K562 (cell line): ENCODE results near the gene UNC45B. TPM values are rescaled to one million over a fixed set of nuclear protein-coding genes. Genes with fewer than 3 reads are reported as not detected.
A peak's percentile ranks its signal among the peaks of the same experiment; 100 is the strongest.

Experiments used
- ARID4B ChIP-seq: sonication (generic); formaldehyde crosslinking; IDR thresholded peaks from 2 replicates; pipeline ENCODE4 v1.8.0; 2022; ENCODE audit warnings: mild to moderate bottlenecking, missing genetic modification reagents
- CBX1 ChIP-seq: sonication (generic); IDR thresholded peaks from 2 replicates; pipeline ENCODE4 v1.6.1; 2016; ENCODE audit warnings: antibody characterized with exemption, low read depth, mild to moderate bottlenecking
- DNMT1 ChIP-seq: fragments of 450-650 bp; IDR thresholded peaks from 2 replicates; pipeline ENCODE4 v1.6.1; 2016; ENCODE audit warnings: antibody characterized with exemption, mild to moderate bottlenecking
- E2F3 ChIP-seq: fragments of 250-450 bp; sonication (Bioruptor Pico); IDR thresholded peaks from 2 replicates; pipeline ENCODE4 v1.4.0; 2020; ENCODE audit warnings: mild to moderate bottlenecking
- E2F4 ChIP-seq: sonication (generic); formaldehyde crosslinking; IDR thresholded peaks from 2 replicates; pipeline ENCODE4 v1.8.0; 2022; ENCODE audit warnings: mild to moderate bottlenecking, low read depth, missing genetic modification reagents
- FOXJ2 ChIP-seq: fragments of 200-800 bp; sonication (Bioruptor generic); IDR thresholded peaks from 2 replicates; pipeline ENCODE4 v1.6.1; 2016; ENCODE audit warnings: missing genetic modification characterization, missing compliant biosample characterization
- HBP1 ChIP-seq: fragments of 450-650 bp; formaldehyde crosslinking; IDR thresholded peaks from 2 replicates; pipeline ENCODE4 v1.4.0; 2022; ENCODE audit warnings: missing genetic modification characterization
- JUN ChIP-seq, 2 experiments: sonication (generic) in 1 of 2; formaldehyde crosslinking in 1 of 2; IDR thresholded peaks; 2 replicates each; pipeline versions ENCODE4 v1.6.1 to v1.8.0; 2012 to 2022; ENCODE audit warnings: borderline replicate concordance in 2 of 2, mild to moderate bottlenecking in 2 of 2, improper control_type of control experiment in 1 of 2, low read depth in 1 of 2, low read length in 1 of 2, missing genetic modification reagents in 1 of 2
- MYC ChIP-seq, 2 experiments: fragments of 250-450 bp in 1 of 2; sonication (Bioruptor Pico) in 1 of 2; IDR thresholded peaks; 2 replicates each; pipeline versions ENCODE4 v1.5.1 to v1.6.1; 2012 to 2021; ENCODE audit warnings: low read depth in 2 of 2, borderline replicate concordance in 1 of 2, improper control_type of control experiment in 1 of 2, low read length in 1 of 2, mild to moderate bottlenecking in 1 of 2, moderate library complexity in 1 of 2
- PKNOX1 ChIP-seq: fragments of 450-650 bp; IDR thresholded peaks from 2 replicates; pipeline ENCODE4 v1.6.1; 2016
- POLR2B ChIP-seq: fragments of 450-650 bp; IDR thresholded peaks from 2 replicates; pipeline ENCODE4 v1.6.1; 2018; ENCODE audit warnings: low read depth; ENCODE audit not compliant: partially characterized antibody
- RBBP5 ChIP-seq: fragments of 200-600 bp; sonication (generic); IDR thresholded peaks from 2 replicates; pipeline ENCODE4 v1.6.1; 2012; ENCODE audit warnings: borderline replicate concordance, mild to moderate bottlenecking, low read length, control low read depth, inconsistent platforms; ENCODE audit not compliant: insufficient read depth, poor library complexity, severe bottlenecking
- SIX5 ChIP-seq, 2 experiments: IDR thresholded peaks; 2 replicates each; pipeline ENCODE4 v1.6.1; 2011; ENCODE audit warnings: low read length in 2 of 2, borderline replicate concordance in 1 of 2, low read depth in 1 of 2, mild to moderate bottlenecking in 1 of 2, moderate library complexity in 1 of 2; ENCODE audit not compliant: insufficient read depth in 1 of 2
- SUPT5H ChIP-seq: fragments of 450-650 bp; IDR thresholded peaks from 2 replicates; pipeline ENCODE4 v1.6.1; 2016
- TAL1 ChIP-seq: fragments of 450-650 bp; IDR thresholded peaks from 2 replicates; pipeline ENCODE4 v1.6.1; 2016; ENCODE audit warnings: mild to moderate bottlenecking
- U2AF1 ChIP-seq: fragments of 200-400 bp; formaldehyde crosslinking; optimal IDR thresholded peaks from 2 replicates; pipeline ENCODE3; 2017; ENCODE audit warnings: mild to moderate bottlenecking, low read depth, low read length, moderate library complexity
- YBX1 ChIP-seq: fragments of 450-650 bp; IDR thresholded peaks from 2 replicates; pipeline ENCODE4 v1.7.1; 2016; ENCODE audit warnings: mild to moderate bottlenecking
- ZC3H4 ChIP-seq: sonication (generic); formaldehyde crosslinking; IDR thresholded peaks from 2 replicates; pipeline ENCODE4 v1.9.0; 2021; ENCODE audit warnings: missing genetic modification reagents, borderline replicate concordance
- ZNF785 ChIP-seq: fragments of 250-450 bp; sonication (Bioruptor Pico); IDR thresholded peaks from 2 replicates; pipeline ENCODE4 v1.4.0; 2020; ENCODE audit warnings: mild to moderate bottlenecking
- polyA plus RNA-seq, 8 experiments: library from polyadenylated mRNA; depleted of rRNA in 4 of 8; stranded (reverse) in 5 of 8; unstranded in 3 of 8; fragments of >200 nt; fragmentation: Nextera tagmentation in 2 of 8; fragmentation: Illumina TruSeq in 1 of 8; extraction: Ambion mirVana in 2 of 8; extraction: Trizol in 1 of 8; gene quantifications; 2 replicates each; pipeline versions ENCODE4 v1.2.1 to v1.2.3, GENCODE V29; 2011 to 2014; ENCODE audit warnings: inconsistent platforms in 1 of 8, missing spikeins in 1 of 8
- total RNA-seq, 7 experiments: library from RNA; depleted of rRNA in 6 of 7; stranded (reverse); fragments of >200 nt in 6 of 7; fragmentation: Illumina TruSeq in 2 of 7; extraction: Trizol in 2 of 7; gene quantifications; 2 replicates each; pipeline versions ENCODE4 v1.2.1 to v1.2.3, GENCODE V29; 2011 to 2021; ENCODE audit warnings: low replicate concordance in 1 of 7

The UNC45B gene
- total and polyA plus RNA-seq, 9 of the 15 experiments (the other 6 are each of a cell fraction or from before 2014, with no cell fraction given), result not detected

- TF ChIP-seq HBP1 (CRISPR knock-in tag), result peak; percentile 62; the same call in 1 of the 2 replicates
- peak; percentile 71 for TF ChIP-seq RBBP5
- no peak for TF ChIP-seq YBX1
- TF ChIP-seq POLR2B, result peak; percentile 52
- no peak for TF ChIP-seq E2F3
- no peak for TF ChIP-seq ZC3H4 (CRISPR knock-in tag)
- peak; percentile 99 for TF ChIP-seq MYC (IDR thresholded peaks at IDR 0.05; ENCODE audit: low read depth, low read length)
- peak; percentile 99 for TF ChIP-seq MYC (CRISPR knock-in tag; IDR thresholded peaks at IDR 0.05; ENCODE audit: borderline replicate concordance, low read depth)
- peak; percentile 83 for TF ChIP-seq CBX1
- peak in 1 of 2 experiments; percentile 13; a peak in 1 of 4 replicates for TF ChIP-seq SIX5 (IDR thresholded peaks at IDR 0.05; ENCODE audit: borderline replicate concordance in 1 of 2, insufficient read depth in 1 of 2, low read depth in 1 of 2, low read length in 2 of 2)
- no peak for TF ChIP-seq ZNF785 (CRISPR knock-in tag)
- TF ChIP-seq FOXJ2, result no peak
- TF ChIP-seq DNMT1, result no peak
- TF ChIP-seq JUN (IDR thresholded peaks at IDR 0.05; ENCODE audit: borderline replicate concordance, low read depth, low read length), result peak; percentile 51; the same call in 1 of the 2 replicates
- no peak for TF ChIP-seq JUN (CRISPR knock-in tag; IDR thresholded peaks at IDR 0.05; ENCODE audit: borderline replicate concordance)
- TF ChIP-seq E2F4, result no peak
- peak; percentile 91 for TF ChIP-seq U2AF1
- peak; percentile 79 for TF ChIP-seq SUPT5H
- no peak for TF ChIP-seq TAL1
- no peak for TF ChIP-seq PKNOX1
- peak; percentile 98 for TF ChIP-seq ARID4B (CRISPR knock-in tag)
Measured at GRCh38 chr17:35141681-35142466, 5.7 kb upstream of the UNC45B start, which contains the start of gene NLE1 (continued).
